ENCODE results near the gene ITPR1.

DNA sequence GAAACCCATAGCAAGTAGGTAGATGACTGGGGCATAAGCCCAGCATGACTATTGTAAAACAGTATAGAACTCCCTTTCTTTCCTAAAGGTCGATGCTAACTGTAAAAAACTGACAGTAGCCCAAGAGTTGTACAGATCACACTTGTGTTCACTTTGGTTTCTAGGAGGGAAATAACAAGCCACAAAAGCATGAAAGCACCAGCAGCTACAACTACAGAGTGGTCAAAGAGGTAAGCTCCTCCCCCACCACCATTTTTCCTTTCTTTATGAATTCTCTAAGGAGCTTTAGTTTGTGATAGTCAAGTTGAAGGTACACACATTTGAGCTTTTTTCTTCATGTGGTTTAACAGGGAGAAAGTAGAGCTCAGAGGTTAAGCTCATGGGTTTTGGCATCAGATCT, 191.0 kb downstream of the ITPR1 start:
- TF ChIP-seq CTCF (IDR thresholded peaks at IDR 0.05): no peak
- no peak for TF ChIP-seq POLR2A (IDR thresholded peaks at IDR 0.05)
